ENCODE data around the gene DYSF.

DYSF gene

GRCh38 chr2:71531522-71532047 lies 78.2 kb downstream of the DYSF start:
- no peak for DNase-seq

- DNase-seq, result no peak
Observed at GRCh38 chr2:71532327-71532726, 79.0 kb downstream of the DYSF start.

- no peak for DNase-seq
Observed at GRCh38 chr2:71534201-71534600, 80.8 kb downstream of the DYSF start.

GRCh38 chr2:71534826-71535225 lies 81.5 kb downstream of the DYSF start:
- DNase-seq, result no peak

- DNase-seq, result no peak
Observed at GRCh38 chr2:71535526-71535925, 82.2 kb downstream of the DYSF start.

GRCh38 chr2:71536226-71536671 lies 82.9 kb downstream of the DYSF start:
- DNase-seq, result no peak

GRCh38 chr2:71538241-71538640 lies 84.9 kb downstream of the DYSF start:
- DNase-seq, result no peak

GRCh38 chr2:71538656-71539265 lies 85.4 kb downstream of the DYSF start:
- no peak for DNase-seq

GRCh38 chr2:71540818-71541217 lies 87.5 kb downstream of the DYSF start:
- no peak for DNase-seq

- no peak for DNase-seq
Observed at GRCh38 chr2:71544919-71545571, 91.7 kb downstream of the DYSF start.

- DNase-seq, result peak; percentile 48 to 61
Observed at GRCh38 chr2:71545572-71546274, 92.4 kb downstream of the DYSF start.

GRCh38 chr2:71546275-71546638 lies 92.9 kb downstream of the DYSF start:
- no peak for DNase-seq

- no peak for DNase-seq
Observed at GRCh38 chr2:71546777-71547281, 93.5 kb downstream of the DYSF start.

GRCh38 chr2:71547616-71548285 lies 94.4 kb downstream of the DYSF start:
- no peak for DNase-seq

GRCh38 chr2:71548646-71549425 lies 95.5 kb downstream of the DYSF start:
- peak; percentile 76 to 81 for DNase-seq

GRCh38 chr2:71550801-71551630 lies 97.7 kb downstream of the DYSF start:
- DNase-seq, result no peak

- DNase-seq, result no peak
Observed at GRCh38 chr2:71551631-71551915, 98.2 kb downstream of the DYSF start.

- DNase-seq, result no peak
Observed at GRCh38 chr2:71552356-71552755, 99.0 kb downstream of the DYSF start.

GRCh38 chr2:71552861-71553301 lies 99.5 kb downstream of the DYSF start:
- DNase-seq, result no peak

- no peak for DNase-seq
Observed at GRCh38 chr2:71554028-71554705, 100.8 kb downstream of the DYSF start.

- no peak for DNase-seq
Observed at GRCh38 chr2:71554706-71555056, 101.3 kb downstream of the DYSF start.
